Activated T-cell treated with anti-CD3 and anti-CD28 coated beads, Interleukin-2, amount 50 U/mL, for 72 hours (primary cell): ENCODE data around the gene CNOT6L. TPM values are rescaled to one million over a fixed set of nuclear protein-coding genes. Genes with fewer than 3 reads are reported as not detected.
A peak's percentile ranks its signal among the peaks of the same experiment; 100 is the strongest.

Experiments used
- ATAC-seq, 2 donors: fragments of 150-1000 bp; cut with Tn5 transposase; replicated peaks in 1 of 2; 2 replicates each; pipeline ENCODE4 v1.10.0; 2021; ENCODE audit warnings: moderate library complexity in 2 of 2, mild to moderate bottlenecking in 1 of 2
- DNase-seq, 2 donors: peaks; one replicate each; pipeline ENCODE4 v3.0.0; 2021 to 2022; ENCODE audit warnings: mixed read lengths in 1 of 2
- H3K27ac Mint-ChIP-seq: one replicate; pipeline ENCODE4 v1.8.0; 2022; ENCODE audit warnings: mild to moderate bottlenecking, moderate library complexity, mixed read lengths
- H3K27me3 Mint-ChIP-seq: one replicate; pipeline ENCODE4 v1.8.0; 2022; ENCODE audit warnings: low read depth, mixed read lengths
- H3K36me3 Mint-ChIP-seq, 2 donors: one replicate each; pipeline ENCODE4 v1.8.0; 2022; ENCODE audit warnings: mixed read lengths in 2 of 2, mild to moderate bottlenecking in 1 of 2; ENCODE audit not compliant: insufficient read depth in 2 of 2
- H3K4me1 Mint-ChIP-seq: one replicate; pipeline ENCODE4 v1.8.0; 2022; ENCODE audit warnings: low read depth, mixed read lengths
- H3K4me3 Mint-ChIP-seq, 2 donors: one replicate each; pipeline ENCODE4 v1.8.0; 2022; ENCODE audit warnings: mild to moderate bottlenecking in 2 of 2, mixed read lengths in 2 of 2, moderate library complexity in 2 of 2
- H3K9me3 Mint-ChIP-seq, 2 donors: one replicate each; pipeline ENCODE4 v1.8.0; 2022; ENCODE audit warnings: mixed read lengths in 2 of 2
- total RNA-seq, 2 donors: library from RNA; stranded (reverse); gene quantifications; one replicate each; pipeline ENCODE4 v1.2.3, GENCODE V29; 2022

CNOT6L gene
- total RNA-seq, 2 donors from 2014 or later, result 209 to 223 TPM

- no peaks in the 10 kb centered on the region for H3K27me3 Mint-ChIP-seq
- peaks cover 27% of the 10 kb centered on the region for H3K4me1 Mint-ChIP-seq
- no peak overlapping the region for H3K4me3 Mint-ChIP-seq
- H3K27ac Mint-ChIP-seq, result no peak overlapping the region
- H3K9me3 Mint-ChIP-seq, result no peaks in the 10 kb centered on the region
- ATAC-seq (no peak), DNase-seq (no peak)
- peaks cover 3 to 15% of the 10 kb centered on the region in 2 donors for H3K36me3 Mint-ChIP-seq
Measured at GRCh38 chr4:77713884-77714283, 105.3 kb downstream of the CNOT6L start.

GRCh38 chr4:77712675-77713074, 106.5 kb downstream of the CNOT6L start:
- Mint-ChIP-seq H3K27me3 (no peaks in the 10 kb centered on the region), H3K4me3 (no peak overlapping the region), H3K36me3 (peaks cover 3 to 13% of the 10 kb centered on the region in 2 donors), H3K9me3 (no peaks in the 10 kb centered on the region), H3K27ac (peak overlapping the region; percentile 79), H3K4me1 (peaks cover 21% of the 10 kb centered on the region)
- no peak for ATAC-seq
- no peak for DNase-seq

GRCh38 chr4:77711469-77711868, 107.7 kb downstream of the CNOT6L start:
- Mint-ChIP-seq H3K36me3 (peaks cover 3 to 13% of the 10 kb centered on the region in 2 donors), H3K27me3 (no peaks in the 10 kb centered on the region), H3K4me3 (no peak overlapping the region), H3K9me3 (no peaks in the 10 kb centered on the region), H3K4me1 (peaks cover 11% of the 10 kb centered on the region), H3K27ac (no peak overlapping the region)
- no peak for ATAC-seq
- no peak for DNase-seq

GRCh38 chr4:77710684-77711083, 108.5 kb downstream of the CNOT6L start:
- DNase-seq (no peak), ATAC-seq (no peak)
- peaks cover 3 to 13% of the 10 kb centered on the region in 2 donors for H3K36me3 Mint-ChIP-seq
- no peak overlapping the region for H3K4me3 Mint-ChIP-seq
- H3K4me1 Mint-ChIP-seq, result peaks cover 3% of the 10 kb centered on the region
- H3K9me3 Mint-ChIP-seq, result no peaks in the 10 kb centered on the region
- H3K27ac Mint-ChIP-seq, result peak overlapping the region; percentile 45
- H3K27me3 Mint-ChIP-seq, result no peaks in the 10 kb centered on the region

- Mint-ChIP-seq H3K9me3 (no peaks in the 10 kb centered on the region), H3K27ac (no peak overlapping the region), H3K36me3 (peaks cover 3 to 13% of the 10 kb centered on the region in 2 donors), H3K4me3 (no peak overlapping the region), H3K4me1 (no peaks in the 10 kb centered on the region), H3K27me3 (no peaks in the 10 kb centered on the region)
- ATAC-seq, result no peak
- no peak for DNase-seq
Measured at GRCh38 chr4:77710059-77710458, 109.1 kb downstream of the CNOT6L start.

GRCh38 chr4:77706717-77707116, 112.5 kb downstream of the CNOT6L start:
- Mint-ChIP-seq H3K4me1 (no peaks in the 10 kb centered on the region), H3K36me3 (no peaks in the 10 kb centered on the region), H3K4me3 (no peak overlapping the region), H3K9me3 (no peaks in the 10 kb centered on the region), H3K27ac (no peak overlapping the region), H3K27me3 (no peaks in the 10 kb centered on the region)
- no peak for DNase-seq
- ATAC-seq, result peak in 1 of 2 donors; percentile 10

- H3K9me3 Mint-ChIP-seq, result no peaks in the 10 kb centered on the region
- H3K4me1 Mint-ChIP-seq, result no peaks in the 10 kb centered on the region
- ATAC-seq, result no peak
- no peak overlapping the region for H3K4me3 Mint-ChIP-seq
- peak overlapping the region; percentile 85 for H3K27ac Mint-ChIP-seq
- no peak for DNase-seq
- no peaks in the 10 kb centered on the region for H3K36me3 Mint-ChIP-seq
- H3K27me3 Mint-ChIP-seq, result no peaks in the 10 kb centered on the region
Measured at GRCh38 chr4:77703666-77704065, 115.5 kb downstream of the CNOT6L start.

- Mint-ChIP-seq H3K36me3 (no peaks in the 10 kb centered on the region), H3K4me1 (no peaks in the 10 kb centered on the region), H3K4me3 (no peak overlapping the region), H3K27ac (peak overlapping the region; percentile 21), H3K27me3 (no peaks in the 10 kb centered on the region), H3K9me3 (no peaks in the 10 kb centered on the region)
- ATAC-seq, result no peak
- no peak for DNase-seq
Measured at GRCh38 chr4:77701121-77701520, 118.0 kb downstream of the CNOT6L start.

- no peaks in the 10 kb centered on the region for H3K9me3 Mint-ChIP-seq
- DNase-seq (no peak), ATAC-seq (peak in 1 of 2 donors; percentile 20)
- no peaks in the 10 kb centered on the region for H3K27me3 Mint-ChIP-seq
- H3K36me3 Mint-ChIP-seq, result no peaks in the 10 kb centered on the region
- no peak overlapping the region for H3K4me3 Mint-ChIP-seq
- no peaks in the 10 kb centered on the region for H3K4me1 Mint-ChIP-seq
- H3K27ac Mint-ChIP-seq, result no peak overlapping the region
Measured at GRCh38 chr4:77699731-77700210, 119.4 kb downstream of the CNOT6L start.

GRCh38 chr4:77697860-77698590, 121.1 kb downstream of the CNOT6L start:
- H3K36me3 Mint-ChIP-seq, result no peaks in the 10 kb centered on the region
- H3K27ac Mint-ChIP-seq, result no peak overlapping the region
- DNase-seq (no peak), ATAC-seq (peak; percentile 38 to 52)
- H3K4me1 Mint-ChIP-seq, result no peaks in the 10 kb centered on the region
- H3K4me3 Mint-ChIP-seq, result no peak overlapping the region
- no peaks in the 10 kb centered on the region for H3K9me3 Mint-ChIP-seq
- H3K27me3 Mint-ChIP-seq, result no peaks in the 10 kb centered on the region

GRCh38 chr4:77695774-77696173, 123.4 kb downstream of the CNOT6L start:
- Mint-ChIP-seq H3K36me3 (no peaks in the 10 kb centered on the region), H3K9me3 (no peaks in the 10 kb centered on the region), H3K27me3 (no peaks in the 10 kb centered on the region), H3K4me1 (no peaks in the 10 kb centered on the region), H3K4me3 (no peak overlapping the region), H3K27ac (no peak overlapping the region)
- ATAC-seq (no peak), DNase-seq (no peak)

GRCh38 chr4:77692847-77693432, 126.2 kb downstream of the CNOT6L start:
- H3K4me3 Mint-ChIP-seq, result no peak overlapping the region
- no peaks in the 10 kb centered on the region for H3K36me3 Mint-ChIP-seq
- ATAC-seq (no peak), DNase-seq (no peak)
- H3K4me1 Mint-ChIP-seq, result no peaks in the 10 kb centered on the region
- H3K27ac Mint-ChIP-seq, result no peak overlapping the region
- no peaks in the 10 kb centered on the region for H3K9me3 Mint-ChIP-seq
- peaks cover 8% of the 10 kb centered on the region for H3K27me3 Mint-ChIP-seq

GRCh38 chr4:77681792-77682191, 137.4 kb downstream of the CNOT6L start:
- H3K4me1 Mint-ChIP-seq, result no peaks in the 10 kb centered on the region
- H3K27ac Mint-ChIP-seq, result no peak overlapping the region
- DNase-seq, result no peak
- H3K36me3 Mint-ChIP-seq, result no peaks in the 10 kb centered on the region
- no peak for ATAC-seq
- no peaks in the 10 kb centered on the region for H3K9me3 Mint-ChIP-seq
- H3K27me3 Mint-ChIP-seq, result peaks cover 7% of the 10 kb centered on the region
- no peak overlapping the region for H3K4me3 Mint-ChIP-seq

GRCh38 chr4:77676842-77677241, 142.3 kb downstream of the CNOT6L start:
- Mint-ChIP-seq H3K4me3 (no peak overlapping the region), H3K9me3 (no peaks in the 10 kb centered on the region), H3K36me3 (no peaks in the 10 kb centered on the region), H3K27ac (no peak overlapping the region), H3K27me3 (no peaks in the 10 kb centered on the region), H3K4me1 (no peaks in the 10 kb centered on the region)
- ATAC-seq (no peak), DNase-seq (no peak)
